Tibial artery (tissue), 4 donors: ENCODE results near the gene MICU1.
"Not testable (repeated sequence)": the region's sequence is repeated elsewhere in the genome, so short reads cannot be mapped to it uniquely, and the experiment has no call there.

Source experiments
- DNase-seq, 2 donors: peaks; one replicate each; pipeline ENCODE4 v3.0.0-alpha.2; 2019
- H3K27ac ChIP-seq, 2 donors: fragments of 200-600 bp; sonication (generic) in 1 of 2; 1 replicate in 1 of 2; 2 replicates in 1 of 2; pipeline ENCODE4 v1.5.1; 2018 to 2019; ENCODE audit warnings: mild to moderate bottlenecking in 1 of 2
- H3K27me3 ChIP-seq, 2 donors: fragments of 200-600 bp; sonication (generic) in 1 of 2; one replicate each; pipeline versions ENCODE4 v1.5.1 to v1.6.0; 2016 to 2019
- H3K36me3 ChIP-seq, 3 donors: fragments of 200-600 bp; sonication (generic) in 2 of 3; one replicate each; pipeline ENCODE4 v1.5.1; 2016 to 2019; ENCODE audit warnings: mild to moderate bottlenecking in 2 of 3
- H3K4me1 ChIP-seq, 4 donors: fragments of 200-600 bp; sonication (generic) in 2 of 4; 1 replicate in 3 of 4; 2 replicates in 1 of 4; pipeline ENCODE4 v1.5.1; 2016 to 2019
- H3K4me3 ChIP-seq, 2 donors: fragments of 200-600 bp; sonication (generic) in 1 of 2; 1 replicate in 1 of 2; 2 replicates in 1 of 2; pipeline ENCODE4 v1.5.1; 2018 to 2019; ENCODE audit warnings: mild to moderate bottlenecking in 2 of 2
- H3K9me3 ChIP-seq, 3 donors: fragments of 200-600 bp; sonication (generic) in 1 of 3; one replicate each; pipeline ENCODE4 v1.5.1; 2016 to 2019
- CTCF ChIP-seq, 2 experiments: fragments of 200-600 bp in 1 of 2; fragments of 450-650 bp in 1 of 2; IDR thresholded peaks; one replicate each; pipeline ENCODE4 v1.5.1; 2017 to 2019; ENCODE audit warnings: antibody characterized with exemption in 2 of 2, mild to moderate bottlenecking in 1 of 2, moderate library complexity in 1 of 2
- intact Hi-C: fragments of 100-400 bp; cut with DNase I; formaldehyde crosslinking; loops from one replicate; pipeline ENCODE4 v1.15.0; 2023; ENCODE audit warnings: low total_unique reads

The MICU1 gene

GRCh38 chr10:72325243-72326175 lies 300.4 kb downstream of the MICU1 start:
- peak; percentile 73 to 85 for DNase-seq
- peaks cover 0 to 66% (median 51%) of the 10 kb centered on the region in 4 donors for H3K4me1 ChIP-seq
- H3K27me3 ChIP-seq, H3K9me3 ChIP-seq, H3K4me3 ChIP-seq, H3K36me3 ChIP-seq: not testable (repeated sequence)
- intact Hi-C loops: loop anchor here (5.0 kb wide), 1 partner anchor 48 kb away; no protein-coding TSS in a partner anchor
- peak overlapping the region; percentile 49 to 59 for H3K27ac ChIP-seq

- DNase-seq: no peak
- Histone ChIP-seq H3K4me3 (no peak overlapping the region), H3K9me3 (no peaks in the 10 kb centered on the region), H3K27ac (peak overlapping the region in 1 of 2 donors; percentile 1), H3K4me1 (peaks cover 0 to 69% (median 52%) of the 10 kb centered on the region in 4 donors), H3K36me3 (no peaks in the 10 kb centered on the region), H3K27me3 (no peaks in the 10 kb centered on the region)
- intact Hi-C loops: loop anchor here (5.0 kb wide), 1 partner anchor 361 kb away; the partner anchor contains the start of gene CHST3
- no peak for TF ChIP-seq CTCF (IDR thresholded peaks at IDR 0.05)
These were observed 302.1 kb downstream of the MICU1 start for GRCh38 chr10:72323771-72324191.

- intact Hi-C loops: loop anchor here (5.0 kb wide), 1 partner anchor 361 kb away; the partner anchor contains the start of gene CHST3
- Histone ChIP-seq H3K27ac (peak overlapping the region; percentile 10 to 85), H3K27me3 (no peaks in the 10 kb centered on the region), H3K9me3 (no peaks in the 10 kb centered on the region), H3K36me3 (no peaks in the 10 kb centered on the region), H3K4me1 (peaks cover 0 to 68% (median 50%) of the 10 kb centered on the region in 4 donors), H3K4me3 (no peak overlapping the region)
- DNase-seq: no peak
- no peak for TF ChIP-seq CTCF (IDR thresholded peaks at IDR 0.05)
These were observed 302.6 kb downstream of the MICU1 start for GRCh38 chr10:72323108-72323749.

- peak overlapping the region; percentile 10 to 85 for H3K27ac ChIP-seq
- TF ChIP-seq CTCF (IDR thresholded peaks at IDR 0.05): no peak
- H3K27me3 ChIP-seq: no peaks in the 10 kb centered on the region
- DNase-seq: no peak
- H3K36me3 ChIP-seq: no peaks in the 10 kb centered on the region
- no peak overlapping the region for H3K4me3 ChIP-seq
- no peaks in the 10 kb centered on the region for H3K9me3 ChIP-seq
- H3K4me1 ChIP-seq: peaks cover 0 to 60% (median 43%) of the 10 kb centered on the region in 4 donors
- intact Hi-C loops: loop anchor here (5.0 kb wide), 1 partner anchor 360 kb away; the partner anchor contains the start of gene CHST3
These were observed 303.4 kb downstream of the MICU1 start for GRCh38 chr10:72322280-72323058.

GRCh38 chr10:72322030-72322279 lies 303.9 kb downstream of the MICU1 start:
- Histone ChIP-seq H3K27me3 (no peaks in the 10 kb centered on the region), H3K36me3 (no peaks in the 10 kb centered on the region), H3K9me3 (no peaks in the 10 kb centered on the region), H3K4me1 (peaks cover 0 to 63% (median 45%) of the 10 kb centered on the region in 4 donors), H3K4me3 (no peak overlapping the region), H3K27ac (peak overlapping the region; percentile 10 to 85)
- TF ChIP-seq CTCF (IDR thresholded peaks at IDR 0.05): no peak
- DNase-seq: no peak
- intact Hi-C loops: loop anchor here (5.0 kb wide), 1 partner anchor 360 kb away; the partner anchor contains the start of gene CHST3
